Measurements from ENCODE around the gene HRAS.

The HRAS gene

DNA sequence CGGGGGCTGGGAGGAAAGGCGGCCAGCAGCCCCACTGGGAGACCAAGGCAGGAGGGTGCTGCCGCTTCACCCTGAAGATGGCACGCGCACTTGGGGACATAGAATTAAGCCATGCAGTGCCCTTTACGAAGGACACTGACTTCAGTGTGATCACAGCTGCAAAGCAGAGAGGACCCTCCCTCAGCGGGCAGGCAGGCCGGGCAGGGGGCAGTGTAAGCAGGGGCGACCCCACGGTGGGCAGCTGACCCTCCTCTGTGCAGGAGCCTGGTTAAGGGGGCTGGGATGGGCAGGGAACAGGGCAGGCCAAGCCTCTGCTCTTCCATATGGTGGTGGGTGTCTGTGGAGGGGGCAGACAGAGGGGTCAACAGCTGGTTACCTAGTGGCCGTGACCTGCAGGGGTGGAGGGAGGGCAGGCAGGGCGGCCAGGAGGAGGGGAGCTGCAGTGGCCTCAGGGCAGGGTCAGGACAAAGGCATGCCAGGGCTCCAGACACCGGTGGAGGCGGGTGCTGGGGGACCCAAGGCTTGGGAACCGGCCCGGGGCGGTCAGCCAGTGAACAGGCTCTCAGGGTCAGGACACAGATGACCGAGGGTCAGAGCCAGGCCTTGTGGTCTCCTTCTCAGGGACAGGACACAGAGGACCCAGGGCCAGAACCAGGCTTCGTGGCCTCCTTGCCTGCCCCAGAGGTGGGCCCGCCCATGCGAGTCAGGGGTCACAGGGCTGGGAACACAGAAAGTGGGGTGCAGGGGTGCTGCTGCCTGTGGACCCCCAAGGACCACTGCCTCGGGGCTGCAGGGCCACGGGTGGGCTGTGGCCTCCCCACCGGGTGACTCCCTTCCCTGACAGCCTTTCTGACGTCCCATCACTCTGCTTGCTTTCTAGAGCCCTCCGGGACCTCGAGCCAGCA is 18.0 kb upstream of the HRAS start:
- DNase-seq = no peak

DNA sequence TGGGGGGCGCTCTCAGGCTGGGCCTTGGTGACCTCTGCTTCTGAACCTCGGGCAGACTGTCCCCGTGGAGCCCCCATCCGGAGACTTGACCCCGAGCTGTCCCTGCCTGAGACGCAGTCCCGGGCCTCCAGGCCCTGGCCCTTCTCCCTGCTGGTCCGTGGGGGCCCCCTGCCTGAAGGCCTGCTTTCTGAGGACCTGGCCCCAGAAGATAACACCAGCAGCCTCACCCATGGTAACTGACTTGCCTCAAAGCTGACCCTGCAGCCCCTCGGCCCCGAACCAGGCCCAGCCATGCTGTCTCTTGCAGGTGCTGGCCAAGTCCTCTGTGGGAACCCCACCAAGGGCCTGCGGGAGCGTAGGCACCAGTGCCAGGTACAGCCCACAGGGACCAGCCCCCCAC is 16.2 kb upstream of the HRAS start:
- no peak for DNase-seq

DNA sequence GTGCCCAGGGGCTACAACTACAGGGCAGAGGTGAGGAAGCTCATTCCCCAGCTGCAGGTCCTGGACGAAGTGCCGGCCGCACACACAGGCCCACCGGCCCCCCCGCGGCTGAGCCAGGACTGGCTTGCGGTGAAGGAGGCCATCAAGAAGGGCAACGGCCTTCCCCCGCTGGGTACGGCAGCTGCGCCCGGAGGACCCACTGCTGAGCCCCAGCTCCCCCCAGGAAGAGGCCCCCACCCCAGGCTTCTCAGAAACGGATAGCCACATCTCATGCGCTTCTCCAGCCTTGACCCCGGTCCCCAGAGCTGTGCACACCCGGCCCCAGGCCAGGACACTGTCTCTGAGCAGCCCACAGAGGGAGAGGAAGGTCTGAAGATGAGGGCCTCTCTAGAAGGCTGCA is 15.8 kb upstream of the HRAS start:
- DNase-seq = no peak

DNA sequence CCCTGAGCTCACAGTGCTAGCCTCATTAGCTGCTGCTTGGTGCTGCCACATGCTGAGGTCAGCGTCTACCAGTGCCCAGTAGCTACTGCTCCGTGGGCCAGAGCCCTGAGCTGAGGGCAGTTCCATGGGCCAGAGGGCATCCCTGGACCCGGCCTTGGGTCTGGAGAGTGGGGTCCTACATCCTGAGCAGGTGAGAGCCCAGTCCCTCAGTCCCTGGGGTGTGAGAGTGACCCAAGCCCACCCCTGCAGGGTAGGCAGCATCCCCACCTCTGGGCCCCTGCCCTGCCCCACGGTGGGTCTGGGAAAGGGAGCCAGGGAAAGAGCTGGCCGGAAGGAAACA is 15.3 kb upstream of the HRAS start:
- no peak for DNase-seq

DNA sequence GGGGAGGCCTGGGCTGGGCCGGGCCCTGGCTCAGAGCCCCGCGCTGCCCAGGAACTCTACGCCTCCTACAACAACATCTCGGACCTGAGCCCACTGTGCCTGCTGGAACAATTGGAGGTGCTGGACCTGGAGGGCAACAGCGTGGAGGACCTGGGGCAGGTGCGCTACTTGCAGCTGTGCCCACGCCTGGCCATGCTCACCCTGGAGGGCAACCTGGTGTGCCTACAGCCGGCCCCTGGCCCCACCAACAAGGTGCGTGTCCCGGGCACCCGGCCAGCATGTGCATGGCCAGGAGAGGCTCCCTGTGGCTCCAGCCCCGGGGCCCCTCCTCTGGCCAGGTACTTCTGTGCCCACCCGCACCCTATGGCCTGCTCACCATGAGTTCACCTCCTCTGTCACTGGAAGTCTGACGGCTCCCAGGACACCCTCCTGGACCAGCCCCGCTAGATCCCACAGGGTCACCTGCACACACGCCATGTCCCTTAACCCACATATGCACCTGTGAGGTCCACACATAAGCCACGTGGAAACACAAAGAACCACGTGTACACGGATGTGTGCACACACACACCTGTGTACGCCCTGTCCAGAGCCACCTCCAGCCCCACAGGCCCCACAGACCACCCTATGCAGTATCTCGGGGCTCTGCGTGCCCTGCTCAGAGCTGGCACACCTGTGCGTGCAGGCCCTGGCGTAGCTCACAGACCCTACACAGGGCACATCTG is 14.8 kb upstream of the HRAS start:
- no peak for DNase-seq

DNA sequence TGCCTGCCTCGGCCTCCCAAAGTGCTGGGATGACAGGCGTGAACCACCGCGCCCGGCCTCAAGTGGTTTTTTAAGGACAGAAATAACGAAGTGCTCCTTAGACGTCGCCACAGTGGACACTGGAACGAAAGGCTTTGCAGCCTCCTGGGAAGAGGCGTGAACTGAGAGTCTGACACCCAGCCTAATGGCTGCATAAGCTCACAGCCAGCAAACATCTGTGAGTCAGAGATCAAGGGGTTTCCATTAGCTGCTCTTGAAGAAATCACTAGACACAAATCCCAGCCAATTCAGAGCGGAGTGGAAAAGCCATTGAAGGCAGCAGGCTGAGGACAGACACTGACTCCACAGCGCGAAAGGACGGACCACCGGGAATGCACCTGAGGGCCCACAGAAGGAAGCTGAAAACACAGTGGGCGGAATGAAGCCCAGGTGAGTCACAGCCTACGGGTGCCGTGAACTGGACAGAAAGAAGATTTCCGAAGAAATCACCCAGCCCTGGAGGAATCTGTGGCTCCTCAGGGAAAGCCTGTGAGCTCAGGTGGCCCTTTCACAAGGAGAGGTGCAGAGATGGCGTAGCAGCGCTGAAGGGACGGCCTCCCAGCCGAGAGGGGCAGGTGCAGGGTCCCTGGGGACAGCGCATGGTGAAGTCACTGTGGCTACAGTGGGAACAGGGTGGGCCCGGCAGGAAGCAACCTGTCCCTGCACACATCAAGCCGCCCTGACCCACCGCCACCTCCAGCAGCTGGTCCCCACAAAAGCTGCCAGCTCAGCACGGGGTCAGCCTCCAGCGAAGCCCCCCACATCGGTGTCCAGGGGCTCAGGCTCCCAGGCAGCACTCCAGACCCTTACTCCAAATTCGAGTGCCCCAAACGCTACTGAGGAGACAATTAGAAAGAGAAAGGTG is 13.6 kb upstream of the HRAS start:
- DNase-seq = no peak

DNA sequence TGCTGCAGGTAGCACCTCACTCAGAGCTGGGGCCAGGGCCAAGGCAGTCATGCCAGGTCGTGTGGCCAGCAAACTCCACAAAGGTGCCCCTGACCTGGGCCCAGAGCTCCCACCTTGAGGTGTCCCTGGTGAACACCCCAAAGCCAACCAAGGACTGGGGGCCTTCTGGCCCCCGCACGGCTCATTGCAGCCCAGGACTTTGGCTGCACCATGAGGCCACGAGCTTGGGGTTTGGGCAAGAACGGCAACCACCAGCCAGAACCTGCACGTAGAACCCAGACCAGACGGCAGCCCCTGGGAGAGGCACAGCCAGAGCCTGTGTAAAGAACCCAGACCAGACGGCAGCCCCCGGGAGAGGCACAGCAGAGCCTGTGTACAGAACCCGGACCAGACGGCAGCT is 9.8 kb upstream of the HRAS start:
- no peak for DNase-seq

DNA sequence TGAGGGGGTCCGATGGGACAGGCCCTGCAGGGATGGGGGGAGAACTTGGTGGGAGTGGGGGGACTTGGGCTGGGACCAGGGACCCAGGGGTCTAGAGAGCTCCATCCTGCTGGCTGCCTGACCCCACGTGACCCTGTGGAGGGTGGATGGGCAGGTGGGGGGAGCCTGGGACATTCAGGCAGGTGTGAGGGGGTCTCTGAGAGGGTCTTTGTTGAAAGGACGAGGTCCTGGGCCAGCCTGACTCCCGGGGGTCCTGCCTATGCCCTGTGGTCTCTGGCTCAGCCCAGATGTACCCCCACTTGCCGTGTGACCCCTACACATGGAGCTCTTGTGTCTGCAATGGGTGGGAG is 9.4 kb upstream of the HRAS start:
- DNase-seq = no peak

DNA sequence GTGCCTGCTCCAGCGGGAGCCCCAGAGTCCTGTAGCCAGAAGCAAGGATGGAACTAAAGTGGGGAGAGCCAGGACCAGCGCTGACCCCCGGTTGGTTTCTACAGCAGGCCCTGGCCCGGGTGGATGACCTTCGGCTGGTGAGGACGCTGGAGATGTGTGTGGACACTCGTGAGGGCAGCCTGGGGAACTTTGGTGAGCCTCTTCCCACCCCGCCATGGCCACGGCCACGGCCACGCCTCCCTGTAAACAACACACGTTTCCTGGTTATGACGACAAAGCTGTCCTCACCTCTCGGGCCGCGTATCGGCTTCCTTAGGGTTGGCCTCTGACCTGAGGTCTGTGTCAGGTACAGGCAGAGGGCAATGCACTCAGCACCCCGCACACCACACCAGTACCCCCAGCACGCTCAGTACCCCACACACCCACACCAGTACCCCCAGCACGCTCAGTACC is 6.1 kb upstream of the HRAS start:
- no peak for DNase-seq

DNA sequence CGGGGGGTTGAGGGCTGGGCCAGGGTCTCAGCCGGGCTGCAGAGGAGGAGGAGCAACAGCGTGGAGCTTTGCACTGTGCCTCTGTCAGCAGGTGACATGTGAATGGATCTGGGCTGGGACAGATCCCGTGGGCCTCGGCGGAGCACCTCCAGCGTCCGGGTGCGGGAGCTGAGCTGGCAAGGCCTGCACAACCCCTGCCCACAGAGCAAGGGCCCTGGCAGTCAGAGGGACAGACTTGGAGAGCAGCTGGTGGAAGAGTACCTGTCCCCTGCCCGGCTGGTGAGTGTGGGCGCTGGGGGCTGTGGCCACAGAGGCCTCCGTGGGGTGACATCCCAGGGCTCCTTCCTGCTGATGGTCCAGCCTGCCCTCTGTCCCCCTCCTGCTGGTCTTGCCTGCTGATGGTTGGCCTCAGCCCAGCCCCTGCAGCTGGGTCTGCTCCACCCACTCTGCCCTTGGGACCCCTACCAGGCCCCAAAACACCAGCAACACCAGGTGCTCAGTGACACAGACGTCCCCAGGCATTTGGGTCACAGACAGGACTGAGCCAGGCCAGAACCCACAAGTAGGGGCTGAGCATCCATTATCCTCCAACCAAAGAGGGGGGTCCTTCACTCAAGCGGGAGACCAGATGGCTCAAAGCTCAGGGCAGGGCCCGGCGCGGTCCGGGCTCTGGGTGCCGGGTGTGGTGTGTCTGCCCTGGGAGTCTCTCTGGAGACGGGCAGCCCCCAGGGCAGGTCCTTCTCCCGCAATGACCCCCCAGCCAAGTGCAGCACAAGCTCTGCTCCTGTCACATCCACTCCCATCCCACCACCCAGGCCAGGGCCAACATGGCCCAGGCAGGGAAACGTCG is 5.4 kb upstream of the HRAS start:
- no peak for DNase-seq

DNA sequence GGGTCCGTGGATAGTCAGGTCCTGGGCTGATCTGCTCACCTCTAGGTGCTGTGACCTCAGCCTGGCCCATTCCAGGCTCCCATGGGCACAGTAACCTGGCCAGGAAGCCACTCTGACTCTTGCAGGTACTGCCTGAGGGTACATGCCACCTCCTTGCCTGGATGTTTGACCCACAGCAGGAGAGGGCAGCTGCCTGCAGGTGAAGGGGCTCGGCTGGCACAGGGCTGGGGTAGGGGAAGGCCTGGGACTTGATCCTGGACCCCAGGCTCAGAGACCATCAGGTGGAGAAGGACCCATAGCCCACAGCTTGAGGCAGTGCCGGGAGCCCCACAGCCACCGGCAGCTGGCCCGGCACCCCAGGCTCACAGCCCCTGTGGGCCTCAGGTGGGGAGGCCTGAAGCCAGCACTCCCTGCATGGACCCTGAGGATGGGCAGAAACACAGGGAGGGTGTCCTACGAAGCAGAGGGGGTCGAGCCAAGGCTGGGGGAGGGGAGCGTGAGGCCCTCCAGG is 4.7 kb upstream of the HRAS start:
- DNase-seq = no peak

DNA sequence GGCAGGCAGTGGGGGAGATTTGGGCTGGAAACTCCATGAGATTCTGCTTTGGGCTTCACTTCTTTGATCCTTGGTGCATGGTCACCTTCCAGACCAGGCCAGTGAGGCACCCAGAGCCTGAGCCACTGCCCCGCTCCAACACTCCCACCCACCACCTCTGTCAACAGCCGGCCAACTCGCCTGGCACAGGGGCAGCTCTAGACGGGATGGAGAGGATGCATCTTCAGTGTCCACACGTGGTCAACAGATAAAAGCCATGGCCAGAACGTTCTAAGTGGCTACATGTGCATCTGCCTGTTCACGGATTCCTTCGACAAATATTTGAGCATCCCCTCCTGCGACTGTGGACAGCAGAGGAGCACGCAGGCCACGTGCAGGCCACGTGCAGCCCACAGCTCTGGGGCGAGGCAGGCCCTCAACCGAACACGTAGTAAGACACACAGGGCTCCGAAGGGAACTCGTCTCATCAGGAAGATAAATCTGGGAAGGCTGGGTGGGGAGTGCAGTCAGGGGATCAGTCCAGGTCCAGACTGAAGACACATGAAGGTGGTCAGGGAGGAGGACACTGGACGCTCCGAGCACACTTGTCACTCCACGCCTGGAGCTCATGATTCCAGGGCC is 3.2 kb upstream of the HRAS start:
- no peak for DNase-seq

DNA sequence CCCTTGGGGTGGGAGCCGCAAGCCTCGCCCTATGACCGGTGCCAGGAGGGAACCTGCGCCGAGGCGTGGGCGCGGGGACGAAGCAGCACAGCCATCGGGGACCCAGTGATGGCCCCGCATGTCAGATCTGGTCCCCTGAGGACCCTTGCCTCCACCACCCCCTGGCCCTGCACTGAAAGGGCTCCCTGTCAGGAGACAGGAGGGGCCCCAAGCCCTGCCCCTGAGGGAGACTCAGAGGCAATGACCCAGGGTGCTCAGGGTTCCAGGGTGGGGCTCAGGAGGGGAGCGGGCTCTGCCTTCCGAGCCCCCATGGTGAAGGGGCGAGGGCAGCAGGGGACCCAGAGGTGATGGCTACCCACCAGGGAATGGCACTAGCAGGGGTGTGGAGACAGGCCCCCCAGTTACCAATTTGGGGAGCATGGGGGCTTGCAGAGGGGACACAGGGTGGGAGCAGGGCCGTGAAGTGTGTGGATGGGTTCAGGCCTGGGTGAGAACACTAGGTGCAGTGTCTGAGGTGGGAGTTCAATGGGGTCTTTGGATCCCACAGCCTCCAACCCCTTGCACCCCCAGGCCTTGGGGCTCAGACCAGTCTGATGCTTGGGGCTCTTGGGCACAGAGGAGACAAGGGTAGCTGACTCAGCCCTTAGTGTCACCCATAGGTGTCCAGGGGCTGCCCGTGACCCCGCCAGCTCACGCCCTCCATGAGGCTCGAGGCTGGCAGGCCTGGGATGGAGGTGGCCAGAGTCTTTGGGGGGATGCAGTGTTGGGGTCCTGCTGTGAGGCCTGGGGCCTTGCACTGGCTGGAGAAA is 2.5 kb upstream of the HRAS start:
- DNase-seq = no peak

DNA sequence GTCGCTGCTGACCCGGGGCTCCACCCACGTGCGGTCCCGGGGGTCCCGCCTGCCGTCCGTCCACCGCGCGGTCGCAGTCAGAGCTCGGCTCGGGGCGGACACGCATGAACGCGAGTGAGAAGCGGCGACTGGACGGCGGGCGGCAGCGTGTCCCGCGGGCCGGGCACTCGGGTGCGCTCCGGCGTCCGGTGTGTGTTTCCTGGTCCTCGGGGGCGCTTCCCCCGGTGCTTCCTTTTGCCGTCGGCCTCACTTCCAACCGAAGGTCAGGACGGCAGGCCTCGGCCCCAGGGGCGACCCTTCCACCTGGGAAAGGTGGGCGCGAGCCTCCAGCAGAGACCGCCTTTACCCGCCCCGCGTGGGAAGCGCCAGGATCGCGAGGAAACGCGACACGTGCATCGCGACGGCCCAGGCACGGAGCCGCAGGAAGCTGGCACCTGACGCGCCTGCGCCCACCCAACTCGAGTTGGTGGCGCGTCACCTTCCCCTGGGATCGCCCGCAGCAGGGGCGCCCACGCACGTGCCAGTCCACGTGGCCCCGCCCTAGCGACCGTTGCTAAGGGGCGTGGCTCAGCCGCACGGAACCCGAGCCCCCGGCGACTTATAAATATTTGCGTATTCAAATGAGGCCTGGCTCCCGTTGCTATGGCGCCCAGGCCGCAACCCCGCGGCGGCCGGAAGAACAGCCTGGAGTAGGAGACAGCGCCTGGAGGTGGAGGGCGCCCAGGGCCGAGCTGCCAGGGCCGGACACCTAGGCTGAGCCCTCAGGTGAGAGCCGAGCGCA is 1.7 kb upstream of the HRAS start, which contains the start of gene LRRC56:
TSS of gene LRRC56 (plus strand) at position 687 of the 781 bp plus-strand sequence. CDS start 3,158 bp downstream, outside the sequence.
- peak; percentile 87 to 89 for DNase-seq

DNA sequence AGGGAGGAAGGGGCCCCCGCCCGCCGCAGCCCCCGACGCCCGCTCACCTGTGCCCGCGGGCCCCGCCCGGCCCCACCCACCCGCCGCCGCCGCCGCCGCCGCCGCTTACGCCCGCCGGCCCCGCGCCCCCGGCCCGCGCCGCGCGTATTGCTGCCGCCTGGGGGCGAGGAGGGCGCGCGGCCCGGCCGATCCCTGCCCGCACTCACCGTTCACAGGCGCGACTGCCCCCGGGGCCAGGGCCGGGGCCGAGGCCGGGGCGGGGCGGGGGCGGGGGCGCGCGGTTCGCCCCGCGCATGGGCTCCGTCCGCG is 212 bp downstream of the HRAS start:
- DNase-seq = no peak

DNA sequence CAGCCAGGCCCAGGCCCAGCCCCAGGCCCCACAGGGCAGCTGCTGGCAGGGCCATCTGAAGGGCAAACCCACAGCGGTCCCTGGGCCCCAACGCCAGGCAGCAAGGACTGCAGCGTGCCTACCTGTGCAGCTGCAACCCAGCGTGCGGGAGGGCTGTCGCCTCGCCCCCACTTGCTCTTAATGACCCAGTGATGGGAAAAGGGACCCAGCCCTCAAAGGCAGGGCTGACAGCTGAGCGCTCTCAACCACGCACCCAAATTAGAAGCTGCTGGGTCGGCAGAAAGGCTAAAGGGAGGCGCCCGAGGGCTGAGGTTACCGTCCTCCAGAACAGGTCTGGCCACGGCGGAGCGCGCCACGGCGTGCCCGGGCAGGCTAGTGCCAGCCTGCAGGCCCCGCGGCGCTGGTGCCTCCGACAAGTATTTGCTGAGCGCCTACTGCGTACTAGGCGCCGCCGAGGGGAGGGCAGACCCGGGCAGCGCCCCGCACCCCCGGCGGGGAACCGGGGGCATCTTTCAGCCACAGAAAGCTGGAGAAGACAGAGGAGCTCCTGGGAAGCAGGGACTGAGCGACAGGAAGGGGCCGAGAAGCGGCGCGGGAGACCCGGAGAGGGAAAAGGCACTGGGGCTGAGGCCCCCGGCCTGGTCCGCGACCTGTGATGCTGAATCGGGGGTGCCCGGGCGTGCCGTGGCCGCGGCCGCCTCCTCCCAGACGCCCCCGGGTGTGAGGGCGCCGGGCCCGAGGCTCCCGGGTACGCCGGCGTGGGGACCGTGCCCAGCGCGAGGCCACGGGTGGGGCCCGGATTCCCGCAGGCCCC is 773 bp downstream of the HRAS start:
- peak in 1 of 2 donors; percentile 37 for DNase-seq

DNA sequence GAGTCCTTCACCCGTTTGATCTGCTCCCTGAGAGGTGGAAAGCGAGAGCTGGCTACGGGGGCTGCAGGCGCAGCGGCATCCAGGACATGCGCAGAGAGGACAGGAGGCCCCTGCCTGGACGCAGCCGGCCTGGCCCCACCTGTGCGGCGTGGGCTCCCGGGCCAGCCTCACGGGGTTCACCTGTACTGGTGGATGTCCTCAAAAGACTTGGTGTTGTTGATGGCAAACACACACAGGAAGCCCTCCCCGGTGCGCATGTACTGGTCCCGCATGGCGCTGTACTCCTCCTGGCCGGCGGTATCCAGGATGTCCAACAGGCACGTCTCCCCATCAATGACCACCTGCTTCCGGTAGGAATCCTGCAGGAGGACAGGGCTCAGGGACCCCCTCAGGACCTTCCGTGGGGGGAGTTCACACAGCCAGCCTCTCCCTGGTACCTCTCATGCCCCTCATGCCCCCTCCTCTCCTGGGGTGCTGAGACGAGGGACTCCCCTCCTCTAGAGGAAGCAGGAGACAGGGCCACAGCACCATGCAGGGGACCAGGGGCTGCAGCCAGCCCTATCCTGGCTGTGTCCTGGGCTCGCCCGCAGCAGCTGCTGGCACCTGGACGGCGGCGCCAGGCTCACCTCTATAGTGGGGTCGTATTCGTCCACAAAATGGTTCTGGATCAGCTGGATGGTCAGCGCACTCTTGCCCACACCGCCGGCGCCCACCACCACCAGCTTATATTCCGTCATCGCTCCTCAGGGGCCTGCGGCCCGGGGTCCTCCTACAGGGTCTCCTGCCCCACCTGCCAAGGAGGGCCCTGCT is 1.6 kb downstream of the HRAS start:
- no peak for DNase-seq

DNA sequence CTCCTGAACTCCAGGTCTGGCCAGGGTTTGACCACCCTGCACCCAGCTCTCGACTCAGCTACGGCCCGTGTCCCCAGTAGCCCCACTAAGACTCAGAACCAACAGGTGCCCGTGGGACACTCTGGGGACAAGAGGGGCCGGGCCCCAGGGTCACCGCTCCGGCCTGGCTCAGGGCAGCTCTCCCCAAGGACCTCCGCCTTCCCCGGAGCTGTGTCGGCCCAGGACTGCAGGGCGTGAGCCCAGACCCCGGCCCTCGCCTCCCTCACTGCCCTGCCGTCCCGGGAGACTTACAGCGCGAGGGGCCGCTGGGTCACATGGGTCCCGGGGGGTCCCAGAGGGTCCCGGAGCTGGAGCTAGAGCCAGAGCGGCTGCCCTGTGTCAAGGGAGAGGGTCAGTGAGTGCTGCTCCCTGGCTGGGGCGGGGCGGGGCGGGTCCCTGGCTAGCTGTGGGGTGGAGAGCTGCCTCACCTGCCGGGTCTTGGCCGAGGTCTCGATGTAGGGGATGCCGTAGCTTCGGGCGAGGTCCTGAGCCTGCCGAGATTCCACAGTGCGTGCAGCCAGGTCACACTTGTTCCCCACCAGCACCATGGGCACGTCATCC is 2.3 kb downstream of the HRAS start:
- no peak for DNase-seq

All from stimulated activated CD4-positive, alpha-beta T cell treated with anti-CD3 and anti-CD28 coated beads, Interleukin-2, amount 100 ng/mL, for 48 hours (primary cell).